Subcutaneous adipose tissue (tissue), 4 donors: ENCODE measurements around the gene MGLL. TPM values are rescaled to one million over a fixed set of nuclear protein-coding genes. Genes with fewer than 3 reads are reported as not detected.

Experiments used
- CTCF ChIP-seq: fragments of 450-650 bp; IDR thresholded peaks from one replicate; pipeline ENCODE4 v1.5.1; 2016; ENCODE audit warnings: low read depth, mild to moderate bottlenecking, control low read depth, antibody characterized with exemption, moderate library complexity
- total RNA-seq, 4 donors: library from RNA; depleted of rRNA; stranded (reverse); fragments of >200 nt; gene quantifications; one replicate each; pipeline ENCODE4 v1.1.0, GENCODE V29; 2016

The MGLL gene
- total RNA-seq, 4 donors from 2014 or later = 83.9 to 292 (median 110) TPM

GRCh38 chr3:127665165-127665564 lies 157.2 kb downstream of the MGLL start:
- no peak for TF ChIP-seq CTCF

DNA sequence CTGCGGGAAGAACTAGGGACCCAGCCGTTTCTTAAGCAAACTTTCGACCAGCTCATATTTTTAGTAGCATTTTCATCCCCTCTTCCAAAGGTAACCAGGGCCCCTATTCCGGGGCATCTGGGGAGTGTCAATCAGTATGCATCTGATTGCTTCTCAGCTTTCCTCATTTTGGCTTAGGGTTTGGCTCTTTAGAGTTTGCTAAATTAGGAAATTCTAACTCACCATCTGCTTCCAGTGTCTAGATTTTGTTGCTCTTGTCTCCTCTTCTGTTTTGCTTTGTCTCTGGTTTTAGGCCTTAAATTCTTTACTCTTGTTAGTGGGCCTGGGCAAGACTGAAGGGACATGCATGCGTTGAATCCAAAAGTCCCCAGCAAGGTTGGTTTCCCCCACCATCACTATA lies 159.2 kb downstream of the MGLL start:
- TF ChIP-seq CTCF = no peak

DNA sequence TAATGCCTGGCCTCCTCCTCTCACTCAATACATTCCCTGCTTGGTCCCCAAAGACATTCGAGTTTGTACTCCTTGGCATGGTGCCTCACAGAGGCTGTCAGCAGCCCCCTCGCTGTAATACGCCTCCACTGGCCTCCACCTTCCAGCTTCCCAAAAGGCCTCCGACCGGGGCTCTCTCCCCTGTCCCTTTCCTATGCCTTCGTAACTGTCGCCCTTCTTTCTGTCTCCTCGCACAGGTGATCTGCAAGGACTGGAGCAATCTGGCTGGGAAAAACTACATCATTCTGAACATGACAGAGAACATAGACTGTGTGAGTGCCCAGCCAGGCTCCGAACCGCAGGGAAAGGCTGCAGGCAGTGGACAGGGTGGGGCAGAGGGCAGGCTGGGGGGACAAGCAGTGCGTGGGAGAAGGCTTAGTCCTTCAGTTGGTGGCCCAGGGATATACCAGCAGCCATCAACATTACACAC lies 160.3 kb downstream of the MGLL start:
- TF ChIP-seq CTCF = no peak

GRCh38 chr3:127661600-127661999 lies 160.7 kb downstream of the MGLL start:
- TF ChIP-seq CTCF = no peak

DNA sequence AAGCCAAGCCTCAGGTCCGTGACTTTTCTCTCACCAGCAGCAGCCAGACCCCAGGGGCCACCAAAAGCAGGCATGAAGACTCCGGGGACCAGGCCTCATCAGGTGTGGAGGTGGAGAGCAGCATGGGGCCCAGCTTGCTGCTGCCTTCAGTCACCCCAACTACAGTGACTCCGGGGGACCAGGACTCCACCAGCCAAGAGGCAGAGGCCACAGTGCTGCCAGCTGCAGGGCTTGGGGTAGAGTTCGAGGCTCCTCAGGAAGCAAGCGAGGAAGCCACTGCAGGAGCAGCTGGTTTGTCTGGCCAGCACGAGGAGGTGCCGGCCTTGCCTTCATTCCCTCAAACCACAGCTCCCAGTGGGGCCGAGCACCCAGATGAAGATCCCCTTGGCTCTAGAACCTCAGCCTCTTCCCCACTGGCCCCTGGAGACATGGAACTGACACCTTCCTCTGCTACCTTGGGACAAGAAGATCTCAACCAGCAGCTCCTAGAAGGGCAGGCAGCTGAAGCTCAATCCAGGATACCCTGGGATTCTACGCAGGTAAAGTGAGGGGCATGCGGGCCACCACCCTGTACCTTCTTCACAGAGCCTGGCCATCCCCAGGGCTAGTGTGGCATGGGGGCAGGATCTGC lies 161.6 kb downstream of the MGLL start:
- no peak for TF ChIP-seq CTCF

DNA sequence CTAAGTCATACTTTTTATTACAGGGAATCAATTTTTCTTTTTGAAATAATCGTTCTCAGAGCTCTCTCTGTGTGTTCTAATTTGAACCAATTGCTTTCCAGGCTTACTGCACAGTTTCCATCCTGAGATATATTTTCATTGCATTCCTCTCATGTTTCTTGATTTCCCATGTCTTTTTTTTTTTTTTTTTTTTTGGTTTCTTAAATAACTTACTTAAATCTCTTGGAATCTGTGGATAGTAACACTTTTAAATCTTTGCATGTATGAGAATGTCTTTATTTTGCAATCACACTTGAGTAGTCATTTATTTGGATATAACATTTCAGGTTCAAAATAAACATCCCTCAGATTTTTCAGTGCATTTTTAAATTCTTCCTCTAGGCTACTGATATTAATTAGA lies 164.1 kb downstream of the MGLL start:
- no peak for TF ChIP-seq CTCF

DNA sequence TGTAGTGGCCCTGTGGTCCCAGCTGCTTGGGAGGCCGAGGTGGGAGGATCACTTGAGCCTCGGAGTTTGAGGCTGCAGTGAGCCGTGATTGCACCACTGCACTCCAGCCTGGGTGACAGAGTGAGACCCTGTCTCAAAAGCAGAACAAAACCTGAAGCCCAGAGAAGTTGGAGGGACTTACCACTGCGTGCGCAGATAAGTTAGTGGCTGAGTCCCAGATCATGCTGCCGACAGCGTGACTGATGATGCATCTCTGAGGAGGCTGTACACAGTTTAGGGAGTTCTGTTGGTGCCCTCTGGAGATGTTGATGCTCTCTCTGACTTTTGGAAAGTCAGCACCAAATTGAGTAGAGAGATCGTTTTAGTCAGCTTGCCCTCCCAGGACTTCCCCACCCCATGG lies 165.4 kb downstream of the MGLL start:
- no peak for TF ChIP-seq CTCF
